H1 (cell line): ENCODE results near the gene OXTR. TPM values are rescaled to one million over a fixed set of nuclear protein-coding genes. Genes with fewer than 3 reads are reported as not detected.

Source experiments
- CTCF ChIA-PET: fragments of 300-600 bp; sonication (Branson Sonifier 250); formaldehyde crosslinking; loops from one replicate; lab custom pipeline; 2021; ENCODE audit not compliant: partially characterized antibody; lab: Charles Lee
- POLR2A ChIA-PET: fragments of 300-600 bp; sonication (Branson Sonifier 250); formaldehyde crosslinking; loops from one replicate; lab custom pipeline; 2021; ENCODE audit warnings: inconsistent platforms; ENCODE audit not compliant: partially characterized antibody; lab: Charles Lee
- DNase-seq, 2 experiments: peaks; one replicate each; pipeline versions ENCODE4 v3.0.0 to v3.0.0-alpha.2; 2010 to 2022; ENCODE audit warnings: low spot score in 2 of 2, low read depth in 1 of 2, mixed read lengths in 1 of 2
- FAIRE-seq: peaks from 2 replicates; lab custom pipeline; 2011; peaks lifted over from hg19 to GRCh38; lab: Jason Lieb, UNC
- H2AFZ ChIP-seq: 2 replicates; pipeline ENCODE4 v1.8.1; 2012; ENCODE audit warnings: low read length, inconsistent platforms
- H2AK5ac ChIP-seq: 2 replicates; pipeline ENCODE4 v1.6.1; 2013; ENCODE audit warnings: low read depth, low read length
- H2BK120ac ChIP-seq: replicated peaks from 2 replicates; pipeline ENCODE3; 2013; ENCODE audit warnings: low read depth, low read length, inconsistent platforms
- H2BK12ac ChIP-seq: 2 replicates; pipeline ENCODE4 v1.6.1; 2013; ENCODE audit warnings: low read depth, low read length
- H2BK15ac ChIP-seq: 2 replicates; pipeline ENCODE4 v1.6.1; 2013; ENCODE audit warnings: low read length
- H2BK20ac ChIP-seq: 2 replicates; pipeline ENCODE4 v1.6.1; 2013; ENCODE audit warnings: low read length
- H2BK5ac ChIP-seq: 2 replicates; pipeline ENCODE4 v1.6.1; 2013; ENCODE audit warnings: low read depth, low read length
- H3K14ac ChIP-seq: 2 replicates; pipeline ENCODE4 v1.6.1; 2013; ENCODE audit warnings: inconsistent platforms; ENCODE audit not compliant: insufficient read length
- H3K18ac ChIP-seq: 2 replicates; pipeline ENCODE4 v1.6.1; 2013; ENCODE audit warnings: low read length; ENCODE audit errors: extremely low read depth
- H3K23ac ChIP-seq: 2 replicates; pipeline ENCODE4 v1.6.1; 2013; ENCODE audit warnings: inconsistent platforms; ENCODE audit not compliant: insufficient read length
- H3K23me2 ChIP-seq: 2 replicates; pipeline ENCODE4 v1.6.1; 2013; ENCODE audit warnings: low read depth, low read length
- H3K27ac ChIP-seq: 2 replicates; pipeline ENCODE4 v1.6.1; 2011; ENCODE audit warnings: low read depth, low read length, inconsistent platforms
- H3K27me3 ChIP-seq, 4 experiments: replicated peaks in 1 of 4; 1 replicate in 1 of 4; 2 replicates in 3 of 4; pipeline versions ENCODE4 v1.6.1 to v1.8.1; 2011 to 2013; ENCODE audit warnings: low read length in 3 of 4, mild to moderate bottlenecking in 3 of 4, inconsistent platforms in 2 of 4, mixed read lengths in 2 of 4, moderate library complexity in 1 of 4; ENCODE audit not compliant: control insufficient read depth in 3 of 4, insufficient read depth in 3 of 4; ENCODE audit errors: extremely low read depth in 1 of 4
- H3K36me3 ChIP-seq, 4 experiments: 2 replicates each; pipeline versions ENCODE4 v1.6.1 to v1.8.1; 2011 to 2013; ENCODE audit warnings: mild to moderate bottlenecking in 4 of 4, low read length in 3 of 4, moderate library complexity in 2 of 4, control low read depth in 1 of 4, inconsistent platforms in 1 of 4; ENCODE audit not compliant: insufficient read depth in 4 of 4, control insufficient read depth in 2 of 4
- H3K4ac ChIP-seq: replicated peaks from 2 replicates; pipeline ENCODE3; 2013; ENCODE audit warnings: low read length, low read depth, mixed read lengths, inconsistent platforms; ENCODE audit not compliant: insufficient read length
- H3K4me1 ChIP-seq, 4 experiments: replicated peaks in 1 of 4; 1 replicate in 1 of 4; 2 replicates in 3 of 4; pipeline versions ENCODE4 v1.6.1 to v1.8.1; 2011 to 2013; ENCODE audit warnings: low read length in 3 of 4, inconsistent platforms in 2 of 4, mixed read lengths in 1 of 4; ENCODE audit not compliant: insufficient read depth in 4 of 4, control insufficient read depth in 3 of 4
- H3K4me2 ChIP-seq, 2 experiments: 2 replicates each; pipeline versions ENCODE4 v1.6.1 to v1.8.1; 2011 to 2013; ENCODE audit warnings: low read depth in 2 of 2, low read length in 2 of 2, control low read depth in 1 of 2, inconsistent platforms in 1 of 2, mild to moderate bottlenecking in 1 of 2; ENCODE audit not compliant: insufficient read depth in 1 of 2
- H3K4me3 ChIP-seq, 4 experiments: fragments of 200-600, 300-600 bp in 1 of 4; sonication (generic), shearing (Covaris generic), sonication (Bioruptor Twin) in 1 of 4; 2 replicates each; pipeline versions ENCODE4 v1.5.1 to v1.8.1; 2011 to 2016; ENCODE audit warnings: low read length in 4 of 4, low read depth in 3 of 4, control low read depth in 2 of 4, inconsistent platforms in 2 of 4, mild to moderate bottlenecking in 2 of 4, mixed read lengths in 1 of 4, moderate library complexity in 1 of 4; ENCODE audit not compliant: insufficient read depth in 2 of 4; ENCODE audit errors: extremely low read depth in 1 of 4
- H3K56ac ChIP-seq: replicated peaks from 2 replicates; pipeline ENCODE3; 2013; ENCODE audit warnings: low read depth, mild to moderate bottlenecking, mixed read lengths, low read length, inconsistent platforms; ENCODE audit not compliant: insufficient read length
- H3K79me1 ChIP-seq: 2 replicates; pipeline ENCODE4 v1.6.1; 2013; ENCODE audit warnings: low read depth, low read length, control low read depth
- H3K79me2 ChIP-seq, 2 experiments: 2 replicates each; pipeline versions ENCODE4 v1.6.1 to v1.8.1; 2012 to 2013; ENCODE audit warnings: low read length in 2 of 2, mild to moderate bottlenecking in 2 of 2, inconsistent platforms in 1 of 2; ENCODE audit not compliant: insufficient read depth in 2 of 2, control insufficient read depth in 1 of 2
- H3K9ac ChIP-seq, 4 experiments: replicated peaks in 1 of 4; 1 replicate in 1 of 4; 2 replicates in 3 of 4; pipeline versions ENCODE4 v1.6.1 to v1.8.1; 2011 to 2013; ENCODE audit warnings: low read depth in 3 of 4, low read length in 3 of 4, control low read depth in 2 of 4, mild to moderate bottlenecking in 2 of 4, moderate library complexity in 2 of 4, inconsistent platforms in 1 of 4; ENCODE audit errors: extremely low read depth in 1 of 4
- H3K9me3 ChIP-seq, 2 experiments: 2 replicates each; pipeline versions ENCODE4 v1.6.1 to v1.8.1; 2012 to 2013; ENCODE audit warnings: mild to moderate bottlenecking in 2 of 2, moderate library complexity in 2 of 2, control low read depth in 1 of 2, inconsistent platforms in 1 of 2, low read depth in 1 of 2, low read length in 1 of 2, mixed read lengths in 1 of 2; ENCODE audit not compliant: insufficient read depth in 2 of 2
- H4K20me1 ChIP-seq, 2 experiments: replicated peaks in 1 of 2; 2 replicates each; pipeline versions ENCODE3 to v1.8.1; 2011 to 2013; ENCODE audit warnings: inconsistent platforms in 2 of 2, low read length in 2 of 2, mild to moderate bottlenecking in 1 of 2; ENCODE audit not compliant: insufficient read depth in 2 of 2, control insufficient read depth in 1 of 2
- H4K5ac ChIP-seq: 2 replicates; pipeline ENCODE4 v1.6.1; 2013; ENCODE audit warnings: low read length, low read depth, mixed read lengths, inconsistent platforms; ENCODE audit not compliant: insufficient read length
- H4K8ac ChIP-seq: 2 replicates; pipeline ENCODE4 v1.8.0; 2013; ENCODE audit warnings: mild to moderate bottlenecking, moderate library complexity, low read length, inconsistent platforms; ENCODE audit not compliant: insufficient read depth; ENCODE audit errors: extremely low read depth
- H4K91ac ChIP-seq: replicated peaks from 2 replicates; pipeline ENCODE3; 2013; ENCODE audit warnings: low read length, mixed read lengths, inconsistent platforms; ENCODE audit not compliant: insufficient read length
- CBX8 ChIP-seq: fragments of 300-800, 300-1000 bp; sonication (generic); IDR thresholded peaks from 2 replicates; pipeline ENCODE4 v1.7.1; 2016; ENCODE audit warnings: low read depth, low read length, borderline replicate concordance
- CEBPB ChIP-seq: IDR thresholded peaks from 2 replicates; pipeline ENCODE4 v1.6.1; 2012; ENCODE audit warnings: low read depth, low read length
- CTBP2 ChIP-seq: IDR thresholded peaks from 2 replicates; pipeline ENCODE4 v1.7.0; 2011; ENCODE audit warnings: borderline replicate concordance, mild to moderate bottlenecking, moderate library complexity, mixed read lengths, low read length; ENCODE audit not compliant: insufficient read depth, insufficient read length
- JUN ChIP-seq: IDR thresholded peaks from 2 replicates; pipeline ENCODE4 v1.6.1; 2011; ENCODE audit warnings: low read depth, mild to moderate bottlenecking, improper control_type of control experiment, low read length
- MAFK ChIP-seq: IDR thresholded peaks from 2 replicates; pipeline ENCODE4 v1.6.1; 2012; ENCODE audit warnings: low read depth, mild to moderate bottlenecking, improper control_type of control experiment, low read length
- NANOG ChIP-seq: IDR thresholded peaks from 2 replicates; pipeline ENCODE4 v1.6.1; 2011; ENCODE audit warnings: low read length, low read depth, mild to moderate bottlenecking, inconsistent platforms; ENCODE audit not compliant: insufficient read depth, poor library complexity, severe bottlenecking
- RAD21 ChIP-seq, 2 experiments: IDR thresholded peaks in 1 of 2; conservative IDR thresholded peaks in 1 of 2; 2 replicates each; pipeline ENCODE4 v1.6.1; 2011; ENCODE audit warnings: low read depth in 2 of 2, low read length in 2 of 2, improper control_type of control experiment in 1 of 2, inconsistent platforms in 1 of 2, mild to moderate bottlenecking in 1 of 2, moderate library complexity in 1 of 2
- SP2 ChIP-seq: IDR thresholded peaks from 2 replicates; pipeline ENCODE4 v1.6.1; 2012; ENCODE audit warnings: mild to moderate bottlenecking, low read length, inconsistent platforms
- SRF ChIP-seq: IDR thresholded peaks from 2 replicates; pipeline ENCODE4 v1.6.1; 2011; ENCODE audit warnings: mild to moderate bottlenecking, low read depth, low read length, moderate library complexity
- TAF7 ChIP-seq: optimal IDR thresholded peaks from 2 replicates; pipeline ENCODE3; 2011; ENCODE audit warnings: low read depth, mild to moderate bottlenecking, inconsistent platforms, low read length, moderate library complexity, borderline replicate concordance
- TCF12 ChIP-seq: IDR thresholded peaks from 2 replicates; pipeline ENCODE4 v1.6.1; 2011; ENCODE audit warnings: low read depth, mild to moderate bottlenecking, low read length
- WGBS, 2 experiments: shearing (Covaris generic) in 1 of 2; methylation state at CpG; one replicate each; pipeline versions ENCODE4 v1.1.6 to v1.1.7; 2013 to 2015; ENCODE audit warnings: low lambda C conversion rate in 2 of 2, mixed read lengths in 2 of 2, inconsistent platforms in 1 of 2, low coverage in 1 of 2, missing lambda C conversion rate in 1 of 2; ENCODE audit not compliant: insufficient replicate concordance in 2 of 2, insufficient coverage in 1 of 2, insufficient read length in 1 of 2; ENCODE audit errors: extremely low coverage in 1 of 2, missing lambda C conversion rate in 1 of 2; 5-methylcytosine and 5-hydroxymethylcytosine counted together
- polyA plus RNA-seq, 7 experiments: library from polyadenylated mRNA; depleted of rRNA in 3 of 7; stranded (reverse) in 5 of 7; unstranded in 2 of 7; fragments of >200 nt in 5 of 7; fragments of 200-250 nt in 2 of 7; gene quantifications; 1 replicate in 5 of 7; 2 replicates in 1 of 7; 4 replicates in 1 of 7; pipeline versions ENCODE4 v1.2.1 to v1.2.3, GENCODE V29; 2011 to 2013; ENCODE audit warnings: missing spikeins in 2 of 7, mixed read lengths in 2 of 7
- total RNA-seq: library from RNA; stranded (reverse); fragmentation: NEBNext Ultra II Directional; extraction: Animal tissue kit (Norgen Biotek cat#: 25700); gene quantifications from 2 replicates; pipeline ENCODE4 v1.2.1, GENCODE V29; 2021
- TF ChIP-seq, protein P1 (sequence below): IDR thresholded peaks from 2 replicates; pipeline ENCODE4 v1.6.1; 2012; ENCODE audit warnings: inconsistent platforms

The OXTR gene
- total and polyA plus RNA-seq, 2 of the 8 experiments (the other 6 are each of a cell fraction or from before 2014, with no cell fraction given), result 0.77 to 2.3 TPM

- H3K18ac ChIP-seq, result no peak overlapping the region
- ChIA-PET CTCF (interaction anchor here (0.9 to 1.3 kb wide), 2 partner anchors 21 to 35 kb away, joined by 4 read pairs; partner anchors contain the start of gene OXTR), POLR2A (no interaction called here)
- peaks cover 0 to 7% (median 3%) of the 10 kb centered on the region in 4 experiments; a peak in 4 of 7 replicates for H3K4me1 ChIP-seq
- H3K4ac ChIP-seq, result no peak overlapping the region
- no peak overlapping the region for H3K4me2 ChIP-seq
- H3K9me3 ChIP-seq, result no peaks in the 10 kb centered on the region
- no peak overlapping the region for H2BK15ac ChIP-seq
- no peaks in the 10 kb centered on the region for H4K20me1 ChIP-seq
- no peak overlapping the region for H2BK5ac ChIP-seq
- H3K23ac ChIP-seq, result no peak overlapping the region
- no peak overlapping the region for H4K91ac ChIP-seq
- H2AFZ ChIP-seq, result no peak overlapping the region
- FAIRE-seq (no peak), DNase-seq (no peak)
- H4K8ac ChIP-seq, result no peak overlapping the region; the same call in 1 of the 2 replicates
- peaks cover 0 to 2% (median 0%) of the 10 kb centered on the region in 4 experiments; a peak in 3 of 7 replicates for H3K27me3 ChIP-seq
- no peak overlapping the region for H2BK20ac ChIP-seq
- H3K9ac ChIP-seq, result no peak overlapping the region
- no peak overlapping the region for H3K56ac ChIP-seq
- TF ChIP-seq RAD21 (IDR thresholded peaks at IDR 0.05 in 1 of 2, conservative IDR thresholded peaks at IDR 0.05 in 1 of 2; ENCODE audit: low read depth in 2 of 2, low read length in 2 of 2) (no peak), TCF12 (no peak), TAF7 (no peak), MAFK (no peak), CBX8 (no peak), JUN (no peak), NANOG (no peak), SP2 (no peak), CTBP2 (no peak), SRF (no peak), CEBPB (no peak)
- TF ChIP-seq, protein P1, sequence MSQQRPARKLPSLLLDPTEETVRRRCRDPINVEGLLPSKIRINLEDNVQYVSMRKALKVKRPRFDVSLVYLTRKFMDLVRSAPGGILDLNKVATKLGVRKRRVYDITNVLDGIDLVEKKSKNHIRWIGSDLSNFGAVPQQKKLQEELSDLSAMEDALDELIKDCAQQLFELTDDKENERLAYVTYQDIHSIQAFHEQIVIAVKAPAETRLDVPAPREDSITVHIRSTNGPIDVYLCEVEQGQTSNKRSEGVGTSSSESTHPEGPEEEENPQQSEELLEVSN, result no peak
- no peak overlapping the region for H3K14ac ChIP-seq
- no peak overlapping the region for H4K5ac ChIP-seq
- H3K4me3 ChIP-seq, result no peak overlapping the region
- no peaks in the 10 kb centered on the region for H3K23me2 ChIP-seq
- H2BK12ac ChIP-seq, result no peak overlapping the region
- no peak overlapping the region for H3K27ac ChIP-seq
- H3K79me1 ChIP-seq, result no peaks in the 10 kb centered on the region
- no peaks in the 10 kb centered on the region for H3K36me3 ChIP-seq
- no peak overlapping the region for H2AK5ac ChIP-seq
- H3K79me2 ChIP-seq, result no peaks in the 10 kb centered on the region
- WGBS, 2 experiments, result 87% methylated on average over 1 of the region's 1 CpG; no CpG with 5 or more reads in 1 of the 2 experiments
- H2BK120ac ChIP-seq, result no peak overlapping the region
Measured at GRCh38 chr3:8734908-8735307, 34.5 kb downstream of the OXTR start.
